Measurements from ENCODE around the gene NAA10. TPM values are rescaled to one million over a fixed set of nuclear protein-coding genes. Genes with fewer than 3 reads are reported as not detected.

Gene NAA10
- total and polyA plus RNA-seq, 7 donors = 57.4 to 128 (median 84.7) TPM

- WGBS, 2 donors = 0% methylated on average over 96 of the region's 96 CpGs
These were observed 36.9 kb upstream of the NAA10 start, which contains the start of gene HCFC1 for GRCh38 chrX:153971450-153972367. Gene HCFC1, minus strand, starts transcription at chrX:153971818. Its CDS starts 978 bp downstream, at chrX:153970840.

GRCh38 chrX:153971124-153971449, 36.2 kb upstream of the NAA10 start:
- no peak for TF ChIP-seq EP300 (IDR thresholded peaks at IDR 0.05)
- TF ChIP-seq CTCF (IDR thresholded peaks at IDR 0.05) = no peak
- TF ChIP-seq POLR2AphosphoS5 (IDR thresholded peaks at IDR 0.05) = peak; percentile 55 to 67 (median 59)
- TF ChIP-seq POLR2A (IDR thresholded peaks at IDR 0.05) = peak; percentile 20 to 48
- H3K9me3 ChIP-seq = no peaks in the 10 kb centered on the region
- intact Hi-C loops (cut with DNase I) = loop anchor here (1.0 kb wide), 1 partner anchor 43 kb away; no protein-coding TSS in a partner anchor
- peak overlapping the region; percentile 97 to 98 (median 98) for H3K27ac ChIP-seq
- H3K27me3 ChIP-seq = peaks cover 0 to 5% (median 0%) of the 10 kb centered on the region in 3 donors
- H3K4me1 ChIP-seq = peaks cover 0 to 52% (median 48%) of the 10 kb centered on the region in 4 donors
- 0 to 1% methylated on average over 34 of the region's 34 CpGs for WGBS, 2 donors
- DNase-seq = peak; percentile 96
- peak overlapping the region; percentile 55 to 78 (median 74) for H3K4me3 ChIP-seq
- no peaks in the 10 kb centered on the region for H3K36me3 ChIP-seq

More at GRCh38 chrX:153971450-153972367, 36.9 kb upstream of the NAA10 start, which contains the start of gene HCFC1:
- Histone ChIP-seq H3K36me3 (no peaks in the 10 kb centered on the region), H3K4me3 (peak within 1 kb of the TSS; percentile 55 to 78 (median 74)), H3K27me3 (peaks cover 0 to 5% (median 0%) of the 10 kb centered on the region in 3 donors), H3K4me1 (peaks cover 0 to 48% (median 42%) of the 10 kb centered on the region in 4 donors), H3K9me3 (no peaks in the 10 kb centered on the region), H3K27ac (peak within 1 kb of the TSS; percentile 97 to 98 (median 98))
- peak; percentile 42 to 61 (median 59) for TF ChIP-seq POLR2AphosphoS5 (IDR thresholded peaks at IDR 0.05)
- TF ChIP-seq CTCF (IDR thresholded peaks at IDR 0.05) = no peak
- peak; percentile 7 for TF ChIP-seq POLR2A (IDR thresholded peaks at IDR 0.05)
- intact Hi-C loops (cut with DNase I) = loop anchor here (1.0 kb wide), 1 partner anchor 43 kb away; no protein-coding TSS in a partner anchor
- DNase-seq = peak; percentile 98

GRCh38 chrX:153970357-153971123, 35.7 kb upstream of the NAA10 start:
- H3K27ac ChIP-seq = peak overlapping the region; percentile 97 to 98 (median 98)
- TF ChIP-seq POLR2A (IDR thresholded peaks at IDR 0.05) (no peak), POLR2AphosphoS5 (IDR thresholded peaks at IDR 0.05) (peak in 1 of 4 donors; percentile 10)
- no peaks in the 10 kb centered on the region for H3K9me3 ChIP-seq
- H3K27me3 ChIP-seq = peaks cover 0 to 5% (median 0%) of the 10 kb centered on the region in 3 donors
- 0% methylated on average over 49 of the region's 49 CpGs for WGBS, 2 donors
- intact Hi-C loops (cut with DNase I) = loop anchor here (1.0 kb wide), 1 partner anchor 42 kb away; no protein-coding TSS in a partner anchor
- no peaks in the 10 kb centered on the region for H3K36me3 ChIP-seq
- H3K4me3 ChIP-seq = peak overlapping the region; percentile 55 to 78 (median 74)
- H3K4me1 ChIP-seq = peaks cover 0 to 57% (median 51%) of the 10 kb centered on the region in 4 donors
- peak; percentile 82 for DNase-seq

GRCh38 chrX:153969904-153970356, 35.1 kb upstream of the NAA10 start:
- TF ChIP-seq CTCF (IDR thresholded peaks at IDR 0.05) (no peak), POLR2AphosphoS5 (IDR thresholded peaks at IDR 0.05) (peak in 2 of 4 donors; percentile 9 to 36)
- H3K36me3 ChIP-seq = no peaks in the 10 kb centered on the region
- peaks cover 0 to 58% (median 52%) of the 10 kb centered on the region in 4 donors for H3K4me1 ChIP-seq
- H3K9me3 ChIP-seq = no peaks in the 10 kb centered on the region
- DNase-seq = no peak
- H3K27me3 ChIP-seq = peaks cover 0 to 5% (median 0%) of the 10 kb centered on the region in 3 donors
- 1% methylated on average over 26 of the region's 26 CpGs for WGBS, 2 donors
- peak overlapping the region; percentile 97 to 98 (median 98) for H3K27ac ChIP-seq
- intact Hi-C loops (cut with DNase I) = no loop called here
- H3K4me3 ChIP-seq = peak overlapping the region; percentile 55 to 78 (median 74)
